Measurements from ENCODE around the gene FGF2.

DNA sequence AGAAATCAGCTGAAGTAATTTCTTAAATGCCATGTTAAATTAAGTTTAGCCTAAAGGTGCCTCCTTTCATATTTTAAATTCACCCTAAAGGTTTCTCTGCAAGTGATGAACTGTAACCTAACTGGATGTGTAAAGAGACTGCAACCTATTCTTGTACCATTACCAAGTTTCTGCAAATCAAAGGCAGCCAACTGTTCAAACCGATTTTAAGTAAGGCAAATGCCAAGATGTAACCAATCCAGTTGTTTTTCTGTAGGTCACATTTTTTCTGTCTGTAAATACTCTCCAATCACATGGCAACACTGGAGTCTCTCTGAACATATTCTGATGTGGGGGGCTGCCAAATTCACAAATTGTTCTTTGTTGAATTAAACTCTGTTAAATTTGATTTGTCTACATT lies 42.4 kb upstream of the FGF2 start:
- TF ChIP-seq, protein P1, sequence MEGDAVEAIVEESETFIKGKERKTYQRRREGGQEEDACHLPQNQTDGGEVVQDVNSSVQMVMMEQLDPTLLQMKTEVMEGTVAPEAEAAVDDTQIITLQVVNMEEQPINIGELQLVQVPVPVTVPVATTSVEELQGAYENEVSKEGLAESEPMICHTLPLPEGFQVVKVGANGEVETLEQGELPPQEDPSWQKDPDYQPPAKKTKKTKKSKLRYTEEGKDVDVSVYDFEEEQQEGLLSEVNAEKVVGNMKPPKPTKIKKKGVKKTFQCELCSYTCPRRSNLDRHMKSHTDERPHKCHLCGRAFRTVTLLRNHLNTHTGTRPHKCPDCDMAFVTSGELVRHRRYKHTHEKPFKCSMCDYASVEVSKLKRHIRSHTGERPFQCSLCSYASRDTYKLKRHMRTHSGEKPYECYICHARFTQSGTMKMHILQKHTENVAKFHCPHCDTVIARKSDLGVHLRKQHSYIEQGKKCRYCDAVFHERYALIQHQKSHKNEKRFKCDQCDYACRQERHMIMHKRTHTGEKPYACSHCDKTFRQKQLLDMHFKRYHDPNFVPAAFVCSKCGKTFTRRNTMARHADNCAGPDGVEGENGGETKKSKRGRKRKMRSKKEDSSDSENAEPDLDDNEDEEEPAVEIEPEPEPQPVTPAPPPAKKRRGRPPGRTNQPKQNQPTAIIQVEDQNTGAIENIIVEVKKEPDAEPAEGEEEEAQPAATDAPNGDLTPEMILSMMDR (IDR thresholded peaks at IDR 0.05; ENCODE audit: low read length), result no peak
- TF ChIP-seq EZH2 (optimal IDR thresholded peaks at IDR 0.05; ENCODE audit: low read depth, low read length) (no peak), EZH2phosphoT487 (IDR thresholded peaks at IDR 0.05; ENCODE audit: low read length) (no peak)

All from MM.1S (cell line).